Measurements from ENCODE around the gene HBEGF.
A peak's percentile ranks its signal among the peaks of the same experiment; 100 is the strongest.

The HBEGF gene

GRCh38 chr5:140346348-140347221 lies at the start of gene HBEGF:
Gene HBEGF (minus strand): TSS chr5:140346603. CDS start chr5:140346328, 275 bp downstream.
- DNase-seq (ENCODE audit: low read depth), result peak; percentile 71
- TF ChIP-seq CTCF (IDR thresholded peaks at IDR 0.05; ENCODE audit: low read length, missing control alignments), result peak; percentile 41
- H3K4me3 ChIP-seq (replicated peaks; ENCODE audit: low read depth, low read length), result peak within 1 kb of the TSS; percentile 70

GRCh38 chr5:140393738-140394137 lies 47.3 kb upstream of the HBEGF start:
- TF ChIP-seq CTCF (IDR thresholded peaks at IDR 0.05; ENCODE audit: low read length, missing control alignments), result no peak
- no peak overlapping the region for H3K4me3 ChIP-seq (replicated peaks; ENCODE audit: low read depth, low read length)
- DNase-seq (ENCODE audit: low read depth), result no peak

GRCh38 chr5:140391732-140392131 lies 45.3 kb upstream of the HBEGF start:
- TF ChIP-seq CTCF (IDR thresholded peaks at IDR 0.05; ENCODE audit: low read length, missing control alignments), result no peak
- H3K4me3 ChIP-seq (replicated peaks; ENCODE audit: low read depth, low read length), result no peak overlapping the region
- no peak for DNase-seq (ENCODE audit: low read depth)

GRCh38 chr5:140391312-140391711 lies 44.9 kb upstream of the HBEGF start:
- DNase-seq (ENCODE audit: low read depth), result peak; percentile 29
- H3K4me3 ChIP-seq (replicated peaks; ENCODE audit: low read depth, low read length), result no peak overlapping the region
- TF ChIP-seq CTCF (IDR thresholded peaks at IDR 0.05; ENCODE audit: low read length, missing control alignments), result no peak

- TF ChIP-seq CTCF (IDR thresholded peaks at IDR 0.05; ENCODE audit: low read length, missing control alignments), result no peak
- H3K4me3 ChIP-seq (replicated peaks; ENCODE audit: low read depth, low read length), result no peak overlapping the region
- DNase-seq (ENCODE audit: low read depth), result no peak
Observed at GRCh38 chr5:140388052-140388451, 41.6 kb upstream of the HBEGF start.

GRCh38 chr5:140383300-140383699 lies 36.9 kb upstream of the HBEGF start:
- TF ChIP-seq CTCF (IDR thresholded peaks at IDR 0.05; ENCODE audit: low read length, missing control alignments), result no peak
- DNase-seq (ENCODE audit: low read depth), result peak; percentile 76

GRCh38 chr5:140382866-140383265 lies 36.5 kb upstream of the HBEGF start:
- no peak for TF ChIP-seq CTCF (IDR thresholded peaks at IDR 0.05; ENCODE audit: low read length, missing control alignments)

More at GRCh38 chr5:140383300-140383699, 36.9 kb upstream of the HBEGF start:
- no peak overlapping the region for H3K4me3 ChIP-seq (replicated peaks; ENCODE audit: low read depth, low read length)

More at GRCh38 chr5:140382866-140383265, 36.5 kb upstream of the HBEGF start:
- DNase-seq (ENCODE audit: low read depth), result peak; percentile 11
- no peak overlapping the region for H3K4me3 ChIP-seq (replicated peaks; ENCODE audit: low read depth, low read length)

Measured in fibroblast of pulmonary artery (primary cell).